Natural killer cell (primary cell): Measurements from ENCODE around the gene GPD1. TPM values are rescaled to one million over a fixed set of nuclear protein-coding genes. Genes with fewer than 3 reads are reported as not detected.
A peak's percentile ranks its signal among the peaks of the same experiment; 100 is the strongest.

Experiments
- ATAC-seq, 3 donors: fragments of 150-1000 bp in 2 of 3; fragments of 200-7000 bp in 1 of 3; cut with Tn5 transposase; 1 replicate in 1 of 3; 2 replicates in 2 of 3; pipeline ENCODE4 v1.10.0; 2021; ENCODE audit warnings: mild to moderate bottlenecking in 2 of 3, moderate library complexity in 2 of 3
- DNase-seq, 2 donors: peaks; one replicate each; pipeline versions ENCODE4 v3.0.0 to v3.0.0-alpha.2; 2013 to 2021; ENCODE audit warnings: mixed read lengths in 1 of 2
- H3K27ac ChIP-seq: one replicate; pipeline ENCODE4 v1.5.1; 2013; ENCODE audit warnings: mild to moderate bottlenecking, low read length
- H3K27me3 ChIP-seq: one replicate; pipeline ENCODE4 v1.6.1; 2013; ENCODE audit warnings: low read length; ENCODE audit not compliant: control insufficient read depth, insufficient read depth
- H3K36me3 ChIP-seq: one replicate; pipeline ENCODE4 v1.6.1; 2013; ENCODE audit warnings: low read length; ENCODE audit not compliant: control insufficient read depth, insufficient read depth
- H3K4me1 ChIP-seq: one replicate; pipeline ENCODE4 v1.6.1; 2013; ENCODE audit warnings: low read length; ENCODE audit not compliant: control insufficient read depth, insufficient read depth
- H3K4me3 ChIP-seq: one replicate; pipeline ENCODE4 v1.5.1; 2013; ENCODE audit warnings: low read length
- H3K9me3 ChIP-seq: one replicate; pipeline ENCODE4 v1.6.1; 2013; ENCODE audit warnings: low read length; ENCODE audit not compliant: control insufficient read depth, insufficient read depth
- H3K27ac Mint-ChIP-seq, 2 donors: one replicate each; pipeline ENCODE4 v1.8.0; 2022; ENCODE audit warnings: mild to moderate bottlenecking in 2 of 2, mixed read lengths in 2 of 2, moderate library complexity in 1 of 2
- H3K27me3 Mint-ChIP-seq, 2 donors: one replicate each; pipeline ENCODE4 v1.8.0; 2022; ENCODE audit warnings: low read depth in 2 of 2, mixed read lengths in 2 of 2
- H3K36me3 Mint-ChIP-seq: one replicate; pipeline ENCODE4 v1.8.0; 2022; ENCODE audit warnings: mixed read lengths
- H3K4me1 Mint-ChIP-seq, 2 donors: one replicate each; pipeline ENCODE4 v1.8.0; 2022; ENCODE audit warnings: mixed read lengths in 2 of 2
- H3K4me3 Mint-ChIP-seq: one replicate; pipeline ENCODE4 v1.8.0; 2022; ENCODE audit warnings: mild to moderate bottlenecking, moderate library complexity, mixed read lengths
- H3K9me3 Mint-ChIP-seq, 2 donors: one replicate each; pipeline ENCODE4 v1.8.0; 2022; ENCODE audit warnings: mixed read lengths in 2 of 2
- CTCF ChIP-seq: fragments of 200-600 bp; IDR thresholded peaks from one replicate; pipeline ENCODE4 v1.8.0; 2022; ENCODE audit warnings: antibody characterized with exemption
- WGBS: methylation state at CpG from one replicate; pipeline ENCODE4 v1.1.7; 2013; ENCODE audit warnings: missing lambda C conversion rate; ENCODE audit not compliant: insufficient coverage; 5-methylcytosine and 5-hydroxymethylcytosine counted together
- intact Hi-C: fragments of 100-400 bp; cut with micrococcal nuclease; formaldehyde crosslinking; loops from one replicate; pipeline ENCODE4 v1.14.2; 2022
- total RNA-seq, 4 donors: library from RNA; stranded (reverse); fragments of 120-200 nt in 1 of 4; gene quantifications; one replicate each; pipeline versions ENCODE4 v1.2.3 to v1.2.4, GENCODE V29; 2013 to 2022

Gene GPD1
- total RNA-seq, 3 donors from 2014 or later (not counting 1 experiment from before 2014, with no cell fraction given): 0.65 TPM; not detected in 2

GRCh38 chr12:50070314-50071060 is 33.3 kb upstream of the GPD1 start:
- ATAC-seq: peak; percentile 60 to 68 (median 63)
- H3K36me3 Mint-ChIP-seq: no peaks in the 10 kb centered on the region
- peak; percentile 85 for TF ChIP-seq CTCF
- DNase-seq: peak; percentile 51 to 83
- H3K4me3 Mint-ChIP-seq: no peak overlapping the region
- WGBS: 34% methylated on average over 9 of the region's 9 CpGs
- H3K4me1 ChIP-seq: peaks cover 9% of the 10 kb centered on the region
- H3K4me1 Mint-ChIP-seq: peaks cover 0 to 10% of the 10 kb centered on the region in 2 donors
- H3K36me3 ChIP-seq: no peaks in the 10 kb centered on the region
- H3K9me3 ChIP-seq: no peaks in the 10 kb centered on the region
- no peak overlapping the region for H3K27ac Mint-ChIP-seq
- intact Hi-C loops: loop anchor here (5.0 kb wide), 1 partner anchor 103 kb away; no protein-coding TSS in a partner anchor
- no peaks in the 10 kb centered on the region for H3K9me3 Mint-ChIP-seq
- no peak overlapping the region for H3K4me3 ChIP-seq
- H3K27ac ChIP-seq: no peak overlapping the region
- H3K27me3 ChIP-seq: no peaks in the 10 kb centered on the region
- no peaks in the 10 kb centered on the region for H3K27me3 Mint-ChIP-seq

GRCh38 chr12:50072198-50072907 is 31.5 kb upstream of the GPD1 start:
- WGBS: 59% methylated on average over 9 of the region's 10 CpGs
- Mint-ChIP-seq H3K36me3 (no peaks in the 10 kb centered on the region), H3K27me3 (no peaks in the 10 kb centered on the region), H3K9me3 (no peaks in the 10 kb centered on the region), H3K4me1 (peaks cover 0 to 10% of the 10 kb centered on the region in 2 donors), H3K27ac (no peak overlapping the region), H3K4me3 (no peak overlapping the region)
- Histone ChIP-seq H3K9me3 (no peaks in the 10 kb centered on the region), H3K27ac (no peak overlapping the region), H3K36me3 (no peaks in the 10 kb centered on the region), H3K4me1 (peaks cover 9% of the 10 kb centered on the region), H3K4me3 (no peak overlapping the region), H3K27me3 (no peaks in the 10 kb centered on the region)
- DNase-seq (no peak), ATAC-seq (no peak)
- intact Hi-C loops: loop anchor here (5.0 kb wide), 1 partner anchor 105 kb away; no protein-coding TSS in a partner anchor
- TF ChIP-seq CTCF: no peak

- H3K36me3 Mint-ChIP-seq: no peaks in the 10 kb centered on the region
- H3K27ac Mint-ChIP-seq: no peak overlapping the region
- H3K4me3 Mint-ChIP-seq: no peak overlapping the region
- no peaks in the 10 kb centered on the region for H3K36me3 ChIP-seq
- intact Hi-C loops: loop anchor here (5.0 kb wide), 1 partner anchor 106 kb away; no protein-coding TSS in a partner anchor
- H3K9me3 ChIP-seq: no peaks in the 10 kb centered on the region
- DNase-seq (no peak), ATAC-seq (no peak)
- peaks cover 0 to 10% of the 10 kb centered on the region in 2 donors for H3K4me1 Mint-ChIP-seq
- H3K27me3 ChIP-seq: no peaks in the 10 kb centered on the region
- peaks cover 9% of the 10 kb centered on the region for H3K4me1 ChIP-seq
- H3K9me3 Mint-ChIP-seq: no peaks in the 10 kb centered on the region
- peaks cover 0 to 2% of the 10 kb centered on the region in 2 donors for H3K27me3 Mint-ChIP-seq
- TF ChIP-seq CTCF: no peak
- 85% methylated on average over 7 of the region's 7 CpGs for WGBS
- no peak overlapping the region for H3K27ac ChIP-seq
- no peak overlapping the region for H3K4me3 ChIP-seq
These were observed 30.6 kb upstream of the GPD1 start for GRCh38 chr12:50073206-50073605.
